GM20431 (cell line): ENCODE measurements around the gene DCTN2.
"Not testable (repeated sequence)": the region's sequence is repeated elsewhere in the genome, so short reads cannot be mapped to it uniquely, and the experiment has no call there.

Experiments used
- in situ Hi-C: fragments of 300-500 bp; cut with MseI, MboI; formaldehyde crosslinking; loops from one replicate; pipeline ENCODE4 v1.15.0; 2020; ENCODE audit warnings: low sequenced_read_pairs; ENCODE audit not compliant: unreplicated experiment

Gene DCTN2

GRCh38 chr12:57518176-57518919, 28.6 kb downstream of the DCTN2 start:
- in situ Hi-C loops: no loop called here

DNA sequence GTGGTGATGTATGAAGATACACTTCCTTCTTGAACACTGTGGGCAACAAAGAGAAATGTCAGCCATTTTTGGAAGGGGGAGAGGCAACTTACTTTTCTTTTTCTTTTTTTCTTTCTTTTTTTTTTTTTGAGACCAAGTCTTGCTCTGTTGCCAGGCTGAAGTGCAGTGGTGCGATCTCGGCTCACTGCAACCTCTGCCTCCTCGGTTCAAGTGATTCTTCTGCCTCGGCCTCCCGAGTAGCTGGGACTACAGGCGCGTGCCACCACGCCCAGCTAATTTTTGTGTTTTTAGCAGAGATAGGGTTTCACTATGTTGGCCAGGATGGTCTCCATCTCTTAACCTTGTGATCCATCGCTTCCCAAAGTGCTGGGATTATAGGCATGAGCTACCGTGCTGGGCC, 29.3 kb downstream of the DCTN2 start:
- in situ Hi-C loops: not testable (repeated sequence)

DNA sequence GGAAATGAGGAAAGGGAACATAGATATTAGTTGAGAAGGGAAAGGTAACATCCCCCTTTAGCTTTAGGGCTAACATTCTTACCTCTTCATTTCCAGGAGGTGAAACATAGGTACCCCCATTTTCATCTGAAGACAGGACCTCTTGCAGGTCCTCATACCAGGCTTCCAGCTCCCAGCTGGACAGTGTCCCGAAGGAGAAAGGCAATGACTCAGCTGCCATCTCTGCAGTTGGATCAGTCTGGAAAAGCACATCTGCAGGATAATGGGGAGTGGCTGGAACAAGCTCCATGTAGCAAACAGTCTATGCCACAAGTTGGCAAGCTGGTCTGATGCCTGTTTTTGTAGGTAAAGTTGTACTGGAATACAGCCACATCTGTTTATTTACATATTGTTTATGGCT, 29.8 kb downstream of the DCTN2 start:
- in situ Hi-C loops: no loop called here

- in situ Hi-C loops: no loop called here
Measured at GRCh38 chr12:57516617-57517153, 30.3 kb downstream of the DCTN2 start.

- in situ Hi-C loops: no loop called here
Measured at GRCh38 chr12:57515934-57516541, 31.0 kb downstream of the DCTN2 start.

GRCh38 chr12:57515408-57515933, 31.5 kb downstream of the DCTN2 start:
- in situ Hi-C loops: no loop called here

- in situ Hi-C loops: no loop called here
Measured at GRCh38 chr12:57514720-57515407, 32.1 kb downstream of the DCTN2 start.

GRCh38 chr12:57514246-57514645, 32.7 kb downstream of the DCTN2 start:
- in situ Hi-C loops: not testable (repeated sequence)

DNA sequence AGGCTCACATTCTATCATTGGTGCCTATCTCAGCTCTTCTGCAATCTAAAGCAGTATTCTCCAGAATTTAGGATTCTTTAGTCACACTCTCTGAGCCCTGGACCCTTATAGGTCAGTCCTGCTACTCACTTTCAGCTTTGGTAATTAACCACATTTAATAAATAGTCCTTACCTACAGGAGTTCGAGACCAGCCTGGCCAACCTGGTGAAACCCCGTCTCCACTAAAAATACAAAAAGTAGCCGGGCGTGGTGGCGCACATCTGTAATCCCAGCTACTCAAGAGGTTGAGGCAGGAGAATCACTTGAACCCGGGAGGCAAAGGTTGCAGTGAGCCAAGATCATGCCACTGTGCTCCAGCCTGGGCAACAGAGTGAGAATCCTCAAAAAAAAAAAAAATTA, 33.3 kb downstream of the DCTN2 start:
- in situ Hi-C loops: not testable (repeated sequence)

DNA sequence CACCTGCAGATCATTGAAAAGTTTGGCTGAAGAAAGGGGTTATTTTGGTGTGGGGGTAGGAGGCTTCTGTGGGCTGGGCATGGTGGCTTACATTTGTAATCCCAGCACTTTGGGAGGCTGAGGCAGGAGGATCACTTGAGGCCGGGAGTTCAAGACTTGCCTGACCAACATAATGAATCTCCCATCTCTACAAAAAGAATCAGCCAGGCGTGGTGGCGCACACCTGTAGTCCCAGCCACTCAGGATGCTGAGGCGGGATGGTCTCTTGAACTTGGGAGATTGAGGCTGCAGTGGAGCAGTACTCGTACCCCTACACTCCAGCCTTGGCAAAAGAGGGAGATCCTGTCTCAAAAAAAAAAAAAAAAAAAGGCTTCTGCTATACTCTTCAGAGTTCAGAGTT, 33.7 kb downstream of the DCTN2 start:
- in situ Hi-C loops: no loop called here

DNA sequence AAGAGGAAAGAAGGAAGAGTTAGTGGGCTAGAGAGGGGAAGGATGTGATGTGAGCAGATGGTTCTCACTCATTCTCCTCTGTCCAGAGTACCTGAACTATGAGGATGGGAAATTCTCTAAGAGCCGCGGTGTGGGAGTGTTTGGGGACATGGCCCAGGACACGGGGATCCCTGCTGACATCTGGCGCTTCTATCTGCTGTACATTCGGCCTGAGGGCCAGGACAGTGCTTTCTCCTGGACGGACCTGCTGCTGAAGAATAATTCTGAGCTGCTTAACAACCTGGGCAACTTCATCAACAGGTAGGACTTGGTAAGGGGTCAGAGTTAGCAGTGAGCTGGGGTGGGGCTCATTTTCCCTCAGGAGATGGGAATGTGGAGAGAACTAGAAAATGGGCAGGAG, 34.3 kb downstream of the DCTN2 start:
- in situ Hi-C loops: no loop called here

DNA sequence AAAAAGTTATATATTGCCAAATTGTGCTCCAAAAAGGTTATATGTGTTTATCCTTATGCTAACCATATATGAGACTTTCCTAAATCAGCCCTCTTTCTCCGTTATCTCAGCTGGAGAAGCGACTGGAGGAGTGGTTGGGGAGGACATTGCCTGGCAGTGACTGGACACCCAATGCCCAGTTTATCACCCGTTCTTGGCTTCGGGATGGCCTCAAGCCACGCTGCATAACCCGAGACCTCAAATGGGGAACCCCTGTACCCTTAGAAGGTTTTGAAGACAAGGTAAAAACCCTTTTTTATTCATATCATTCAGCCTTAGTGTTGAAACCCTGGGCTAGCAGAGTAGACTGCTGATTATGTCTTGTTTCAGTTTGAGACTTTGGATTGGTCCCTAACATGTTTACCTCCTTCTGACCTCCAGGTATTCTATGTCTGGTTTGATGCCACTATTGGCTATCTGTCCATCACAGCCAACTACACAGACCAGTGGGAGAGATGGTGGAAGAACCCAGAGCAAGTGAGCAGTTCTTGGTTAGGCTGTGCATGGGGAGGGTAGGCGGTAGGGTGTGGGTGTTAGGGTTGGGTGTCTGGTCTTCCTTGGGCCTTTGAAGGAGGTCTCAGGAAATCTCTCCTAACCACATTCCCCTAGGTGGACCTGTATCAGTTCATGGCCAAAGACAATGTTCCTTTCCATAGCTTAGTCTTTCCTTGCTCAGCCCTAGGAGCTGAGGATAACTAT, 35.2 kb downstream of the DCTN2 start:
- in situ Hi-C loops: no loop called here

DNA sequence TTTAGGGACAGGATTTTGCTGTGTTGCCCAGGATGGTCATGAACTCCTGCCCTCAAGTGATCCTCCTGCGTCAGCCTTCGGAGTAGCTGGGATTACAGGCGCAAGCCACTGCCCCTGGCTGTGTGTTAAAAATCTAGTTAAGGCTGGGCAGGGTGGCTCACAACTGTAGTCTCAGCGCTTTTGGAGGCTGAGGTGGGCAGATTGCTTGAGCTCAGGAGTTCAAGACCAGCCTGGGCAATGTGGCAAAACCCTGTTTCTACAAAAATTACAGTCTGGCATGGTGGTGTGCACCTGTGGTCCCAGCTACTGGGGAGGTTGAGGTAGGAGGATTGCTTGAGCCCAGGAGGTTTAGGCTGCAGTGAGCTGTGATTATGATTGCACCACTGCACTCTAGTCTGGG, 35.8 kb downstream of the DCTN2 start:
- in situ Hi-C loops: no loop called here

DNA sequence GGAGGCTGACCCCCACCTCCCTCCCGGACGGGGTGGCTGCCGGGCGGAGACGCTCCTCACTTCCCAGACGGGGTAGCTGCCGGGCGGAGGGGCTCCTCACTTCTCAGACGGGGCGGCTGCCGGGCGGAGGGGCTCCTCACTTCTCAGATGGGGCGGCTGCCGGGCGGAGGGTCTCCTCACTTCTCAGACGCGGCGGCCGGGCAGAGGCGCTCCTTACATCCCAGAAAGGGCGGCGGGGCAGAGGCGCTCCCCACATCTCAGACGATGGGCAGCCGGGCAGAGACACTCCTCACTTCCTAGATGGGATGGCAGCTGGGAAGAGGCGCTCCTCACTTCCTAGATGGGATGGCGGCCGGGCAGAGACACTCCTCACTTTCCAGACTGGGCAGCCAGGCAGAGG, 39.2 kb downstream of the DCTN2 start:
- in situ Hi-C loops: not testable (repeated sequence)

GRCh38 chr12:57506541-57506940, 40.5 kb downstream of the DCTN2 start:
- in situ Hi-C loops: not testable (repeated sequence)

GRCh38 chr12:57502311-57502969, 44.6 kb downstream of the DCTN2 start:
- in situ Hi-C loops: not testable (repeated sequence)

GRCh38 chr12:57500213-57500612, 46.8 kb downstream of the DCTN2 start:
- in situ Hi-C loops: no loop called here

- in situ Hi-C loops: no loop called here
Measured at GRCh38 chr12:57498571-57498970, 48.4 kb downstream of the DCTN2 start.

DNA sequence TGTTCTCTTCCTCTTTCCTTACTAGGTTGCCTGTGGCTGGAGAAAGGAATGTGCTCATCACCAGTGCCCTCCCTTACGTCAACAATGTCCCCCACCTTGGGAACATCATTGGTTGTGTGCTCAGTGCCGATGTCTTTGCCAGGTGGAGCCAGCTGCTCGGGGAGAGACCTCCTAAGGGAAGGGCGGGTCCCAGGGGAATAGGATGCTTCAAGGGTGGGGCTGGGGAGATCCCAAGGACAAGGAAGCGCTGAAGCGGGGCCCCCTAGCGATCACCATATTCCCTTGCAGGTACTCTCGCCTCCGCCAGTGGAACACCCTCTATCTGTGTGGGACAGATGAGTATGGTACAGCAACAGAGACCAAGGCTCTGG, 48.9 kb downstream of the DCTN2 start:
- in situ Hi-C loops: no loop called here
